DOHH2 (cell line): ENCODE results near the gene KCTD16.
A peak's percentile ranks its signal among the peaks of the same experiment; 100 is the strongest.

Experiments
- H3F3A ChIP-seq: fragments of 200-600 bp; sonication (generic), shearing (Covaris generic); 2 replicates; pipeline ENCODE4 v1.6.0; 2016; ENCODE audit warnings: antibody characterized with exemption, mild to moderate bottlenecking; ENCODE audit not compliant: control insufficient read depth, insufficient read depth
- H3K27ac ChIP-seq: fragments of 200-600 bp; sonication (generic); 2 replicates; pipeline ENCODE4 v1.5.1; 2014; ENCODE audit warnings: low read depth, mild to moderate bottlenecking, low read length, moderate library complexity
- H3K27me3 ChIP-seq: fragments of 200-600 bp; sonication (generic); 2 replicates; pipeline ENCODE4 v1.6.1; 2014; ENCODE audit warnings: mild to moderate bottlenecking, low read length, mixed read lengths; ENCODE audit not compliant: control insufficient read depth
- H3K36me3 ChIP-seq: fragments of 200-600 bp; sonication (generic); 2 replicates; pipeline ENCODE4 v1.6.1; 2014; ENCODE audit warnings: mild to moderate bottlenecking, low read length, moderate library complexity, mixed read lengths; ENCODE audit not compliant: control insufficient read depth
- H3K4me1 ChIP-seq: fragments of 200-600 bp; sonication (generic); 2 replicates; pipeline ENCODE4 v1.6.1; 2014; ENCODE audit warnings: mild to moderate bottlenecking, low read length, mixed read lengths; ENCODE audit not compliant: control insufficient read depth
- H3K4me2 ChIP-seq: fragments of 200-600 bp; sonication (generic); 2 replicates; pipeline ENCODE4 v1.6.0; 2014; ENCODE audit warnings: mild to moderate bottlenecking, low read length, moderate library complexity
- H3K4me3 ChIP-seq: fragments of 200-600 bp; sonication (generic); 2 replicates; pipeline ENCODE4 v1.5.1; 2014; ENCODE audit warnings: mild to moderate bottlenecking, low read length, mixed read lengths
- H3K79me2 ChIP-seq: fragments of 200-600 bp; sonication (generic); 2 replicates; pipeline ENCODE4 v1.6.1; 2014; ENCODE audit warnings: mild to moderate bottlenecking, low read length, mixed read lengths; ENCODE audit not compliant: control insufficient read depth
- H3K9me2 ChIP-seq: fragments of 200-600 bp; sonication (generic); replicated peaks from 2 replicates; pipeline ENCODE4 v1.6.1; 2014; ENCODE audit warnings: mild to moderate bottlenecking, low read length, mixed read lengths; ENCODE audit not compliant: control insufficient read depth
- H3K9me3 ChIP-seq: fragments of 200-600 bp; sonication (generic); 2 replicates; pipeline ENCODE4 v1.6.1; 2014; ENCODE audit warnings: antibody characterized with exemption, low read length, mixed read lengths; ENCODE audit not compliant: control insufficient read depth, insufficient read depth
- H4K20me1 ChIP-seq: fragments of 200-600 bp; sonication (generic); 2 replicates; pipeline ENCODE4 v1.6.0; 2014; ENCODE audit warnings: low read depth, mild to moderate bottlenecking, antibody characterized with exemption, low read length, moderate library complexity; ENCODE audit not compliant: control insufficient read depth, insufficient read depth
- CTCF ChIP-seq: fragments of 200-600 bp; sonication (generic); IDR thresholded peaks from one replicate; pipeline ENCODE4 v1.5.1; 2014; ENCODE audit warnings: antibody characterized with exemption, mild to moderate bottlenecking, low read depth, low read length; ENCODE audit not compliant: poor library complexity, severe bottlenecking
- EZH2phosphoT487 ChIP-seq: fragments of 200-600 bp; sonication (generic); IDR thresholded peaks from 2 replicates; pipeline ENCODE4 v1.6.1; 2017; ENCODE audit warnings: borderline replicate concordance, mild to moderate bottlenecking, antibody characterized with exemption, low read length, moderate library complexity, mixed read lengths

KCTD16 gene

GRCh38 chr5:144390133-144390532 is 219.5 kb downstream of the KCTD16 start:
- Histone ChIP-seq H3K4me1 (peaks cover 9% of the 10 kb centered on the region), H3K27me3 (no peaks in the 10 kb centered on the region), H3K4me2 (no peak overlapping the region), H3K9me2 (no peaks in the 10 kb centered on the region), H3K4me3 (no peak overlapping the region), H4K20me1 (no peaks in the 10 kb centered on the region), H3K36me3 (no peaks in the 10 kb centered on the region), H3K9me3 (no peaks in the 10 kb centered on the region), H3F3A (no peaks in the 10 kb centered on the region), H3K79me2 (no peaks in the 10 kb centered on the region), H3K27ac (no peak overlapping the region)
- TF ChIP-seq EZH2phosphoT487 (no peak), CTCF (peak; percentile 31)

GRCh38 chr5:144391044-144391443 is 220.4 kb downstream of the KCTD16 start:
- no peaks in the 10 kb centered on the region for H3K9me3 ChIP-seq
- H3F3A ChIP-seq: no peaks in the 10 kb centered on the region
- no peak overlapping the region for H3K27ac ChIP-seq
- H3K79me2 ChIP-seq: no peaks in the 10 kb centered on the region
- no peaks in the 10 kb centered on the region for H3K36me3 ChIP-seq
- H3K9me2 ChIP-seq: no peaks in the 10 kb centered on the region
- no peak overlapping the region for H3K4me2 ChIP-seq
- no peaks in the 10 kb centered on the region for H4K20me1 ChIP-seq
- no peak for TF ChIP-seq CTCF
- no peak for TF ChIP-seq EZH2phosphoT487
- no peak overlapping the region for H3K4me3 ChIP-seq
- H3K4me1 ChIP-seq: peaks cover under 1% of the 10 kb centered on the region; the same call in 1 of the 2 replicates
- H3K27me3 ChIP-seq: no peaks in the 10 kb centered on the region

- Histone ChIP-seq H3K79me2 (no peaks in the 10 kb centered on the region), H3K4me2 (no peak overlapping the region), H3K27ac (no peak overlapping the region), H3K36me3 (no peaks in the 10 kb centered on the region), H3K9me2 (no peaks in the 10 kb centered on the region), H3K4me1 (no peaks in the 10 kb centered on the region), H3K4me3 (no peak overlapping the region), H3K9me3 (no peaks in the 10 kb centered on the region), H3K27me3 (no peaks in the 10 kb centered on the region), H4K20me1 (no peaks in the 10 kb centered on the region), H3F3A (no peaks in the 10 kb centered on the region)
- TF ChIP-seq CTCF: no peak
- TF ChIP-seq EZH2phosphoT487: no peak
Observed at GRCh38 chr5:144393641-144394435, 223.2 kb downstream of the KCTD16 start.
